HG03060 (cell line): ENCODE measurements around the gene APOA1.
"Not testable (repeated sequence)": the region's sequence is repeated elsewhere in the genome, so short reads cannot be mapped to it uniquely, and the experiment has no call there.

Experiments
- ATAC-seq: cut with Tn5 transposase; IDR thresholded peaks from one replicate; pipeline ENCODE4 v1.9.1; 2021; ENCODE audit warnings: low read depth, moderate number of reproducible peaks; ENCODE audit not compliant: unreplicated experiment

APOA1 gene

DNA sequence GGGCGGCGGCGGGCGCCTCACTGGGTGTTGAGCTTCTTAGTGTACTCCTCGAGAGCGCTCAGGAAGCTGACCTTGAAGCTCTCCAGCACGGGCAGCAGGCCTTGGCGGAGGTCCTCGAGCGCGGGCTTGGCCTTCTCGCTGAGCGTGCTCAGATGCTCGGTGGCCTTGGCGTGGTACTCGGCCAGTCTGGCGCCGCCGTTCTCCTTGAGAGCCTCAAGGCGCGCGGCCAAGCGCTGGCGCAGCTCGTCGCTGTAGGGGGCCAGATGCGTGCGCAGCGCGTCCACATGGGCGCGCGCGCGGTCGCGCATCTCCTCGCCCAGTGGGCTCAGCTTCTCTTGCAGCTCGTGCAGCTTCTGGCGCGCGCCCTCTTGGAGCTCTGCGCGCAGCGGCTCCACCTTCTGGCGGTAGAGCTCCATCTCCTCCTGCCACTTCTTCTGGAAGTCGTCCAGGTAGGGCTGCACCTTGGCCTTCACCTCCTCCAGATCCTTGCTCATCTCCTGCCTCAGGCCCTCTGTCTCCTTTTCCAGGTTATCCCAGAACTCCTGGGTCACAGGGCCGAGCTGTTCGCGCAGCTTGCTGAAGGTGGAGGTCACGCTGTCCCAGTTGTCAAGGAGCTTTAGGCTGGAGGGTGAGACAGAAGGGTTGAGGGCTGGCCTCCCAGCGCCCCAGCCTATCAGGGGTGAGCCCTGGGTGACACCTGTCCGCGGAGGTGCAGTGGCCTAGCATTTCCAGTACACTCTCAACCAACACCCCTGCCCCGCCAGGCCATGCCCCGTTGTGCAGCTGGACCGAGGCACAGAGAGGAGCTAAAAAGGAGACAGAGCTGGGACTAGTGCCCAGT lies 1.4 kb downstream of the APOA1 start:
- ATAC-seq, result peak; percentile 48

DNA sequence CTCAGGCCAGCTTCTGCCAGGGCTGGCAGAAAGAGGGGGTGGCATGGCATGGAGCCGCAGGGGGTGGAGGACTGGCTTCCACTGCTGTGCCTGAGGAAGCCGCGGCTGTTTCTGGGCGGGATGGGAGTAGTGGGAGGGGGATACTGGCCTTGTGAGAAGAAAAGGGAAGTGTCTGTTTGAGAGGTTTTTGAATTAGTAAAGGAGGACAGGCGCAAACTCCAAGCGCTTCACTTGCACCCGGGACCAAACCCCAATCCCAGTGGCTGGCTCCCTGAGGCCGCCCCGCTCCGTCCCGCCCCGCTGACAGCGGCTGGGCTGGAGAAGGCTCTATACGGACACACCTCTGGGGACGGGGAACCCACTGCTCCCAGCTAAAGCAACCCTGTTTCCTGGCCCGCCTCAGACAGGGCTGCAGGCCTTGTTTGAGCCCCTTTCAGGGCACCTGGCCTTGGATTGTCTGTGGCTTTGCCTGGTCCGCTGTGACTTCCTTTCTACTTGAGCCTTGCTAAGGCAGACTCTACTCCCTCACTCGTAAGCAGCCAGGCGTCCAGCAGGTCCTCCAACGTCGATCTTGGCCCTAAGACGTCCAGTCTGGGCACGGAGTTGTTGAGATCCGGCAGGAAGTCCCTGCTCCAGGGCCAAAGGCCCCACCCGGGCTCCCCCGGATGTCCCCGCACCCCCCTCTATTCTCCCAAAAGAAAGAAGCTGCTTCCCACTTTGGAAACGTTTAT lies 2.2 kb downstream of the APOA1 start:
- no peak for ATAC-seq

DNA sequence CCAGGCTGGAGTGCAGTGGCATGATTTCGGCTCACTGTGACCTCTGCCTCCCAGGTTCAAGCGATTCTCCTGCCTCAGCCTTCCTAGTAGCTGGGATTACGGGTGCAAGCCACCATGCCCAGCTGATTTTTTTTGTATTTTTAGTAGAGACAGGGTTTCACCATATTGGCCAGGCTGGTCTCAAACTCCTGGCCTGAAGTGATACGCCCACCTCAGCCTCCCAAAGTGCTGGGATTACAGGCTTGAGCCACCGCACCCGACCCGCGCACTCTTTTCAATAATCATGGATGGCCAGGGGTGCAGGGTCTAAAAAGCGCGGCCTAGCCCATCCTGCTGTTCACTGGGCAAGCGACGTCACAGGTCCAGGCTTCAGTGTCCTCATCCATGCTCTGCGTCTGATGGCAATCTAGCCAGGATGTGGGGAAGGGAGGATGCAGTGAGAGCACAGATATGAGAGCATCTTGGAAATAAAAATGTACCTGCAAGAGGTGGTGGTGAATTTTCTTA lies 2.8 kb downstream of the APOA1 start:
- ATAC-seq, result not testable (repeated sequence)

- ATAC-seq, result no peak
These were observed 3.4 kb downstream of the APOA1 start for GRCh38 chr11:116833816-116834534.

DNA sequence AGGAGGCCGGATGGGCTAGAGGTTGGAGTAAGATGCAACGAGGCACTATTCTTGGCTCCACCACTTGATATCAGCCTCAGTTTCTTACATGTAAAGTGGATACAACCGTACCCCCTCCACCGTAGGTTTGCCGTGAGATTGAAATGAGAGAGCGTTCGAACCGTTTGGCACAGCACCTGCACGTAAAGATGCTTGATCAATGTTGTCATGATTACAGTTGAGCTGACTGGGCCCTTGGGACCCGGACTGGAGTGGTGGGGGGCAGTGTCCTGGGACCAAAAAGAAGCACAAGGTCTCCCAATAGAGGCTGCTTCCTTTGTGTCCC lies 4.0 kb downstream of the APOA1 start:
- ATAC-seq, result no peak

GRCh38 chr11:116832350-116833290 lies 4.8 kb downstream of the APOA1 start:
- no peak for ATAC-seq

DNA sequence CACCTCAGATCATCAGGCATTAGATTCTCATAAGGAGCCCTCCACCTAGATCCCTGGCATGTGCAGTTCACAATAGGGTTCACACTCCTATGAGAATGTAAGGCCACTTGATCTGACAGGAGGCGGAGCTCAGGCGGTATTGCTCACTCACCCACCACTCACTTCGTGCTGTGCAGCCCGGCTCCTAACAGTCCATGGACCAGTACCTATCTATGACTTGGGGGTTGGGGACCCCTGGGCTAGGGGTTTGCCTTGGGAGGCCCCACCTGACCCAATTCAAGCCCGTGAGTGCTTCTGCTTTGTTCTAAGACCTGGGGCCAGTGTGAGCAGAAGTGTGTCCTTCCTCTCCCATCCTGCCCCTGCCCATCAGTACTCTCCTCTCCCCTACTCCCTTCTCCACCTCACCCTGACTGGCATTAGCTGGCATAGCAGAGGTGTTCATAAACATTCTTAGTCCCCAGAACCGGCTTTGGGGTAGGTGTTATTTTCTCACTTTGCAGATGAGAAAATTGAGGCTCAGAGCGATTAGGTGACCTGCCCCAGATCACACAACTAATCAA lies 5.6 kb downstream of the APOA1 start:
- ATAC-seq, result no peak

- ATAC-seq, result no peak
These were observed 7.1 kb downstream of the APOA1 start for GRCh38 chr11:116830184-116830912.

DNA sequence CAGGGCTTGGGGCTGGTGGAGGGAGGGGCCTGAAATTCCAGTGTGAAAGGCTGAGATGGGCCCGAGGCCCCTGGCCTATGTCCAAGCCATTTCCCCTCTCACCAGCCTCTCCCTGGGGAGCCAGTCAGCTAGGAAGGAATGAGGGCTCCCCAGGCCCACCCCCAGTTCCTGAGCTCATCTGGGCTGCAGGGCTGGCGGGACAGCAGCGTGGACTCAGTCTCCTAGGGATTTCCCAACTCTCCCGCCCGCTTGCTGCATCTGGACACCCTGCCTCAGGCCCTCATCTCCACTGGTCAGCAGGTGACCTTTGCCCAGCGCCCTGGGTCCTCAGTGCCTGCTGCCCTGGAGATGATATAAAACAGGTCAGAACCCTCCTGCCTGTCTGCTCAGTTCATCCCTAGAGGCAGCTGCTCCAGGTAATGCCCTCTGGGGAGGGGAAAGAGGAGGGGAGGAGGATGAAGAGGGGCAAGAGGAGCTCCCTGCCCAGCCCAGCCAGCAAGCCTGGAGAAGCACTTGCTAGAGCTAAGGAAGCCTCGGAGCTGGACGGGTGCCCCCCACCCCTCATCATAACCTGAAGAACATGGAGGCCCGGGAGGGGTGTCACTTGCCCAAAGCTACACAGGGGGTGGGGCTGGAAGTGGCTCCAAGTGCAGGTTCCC lies 7.8 kb downstream of the APOA1 start, which contains the start of gene APOC3:
TSS of gene APOC3 (plus strand) at position 383 of the 659 bp plus-strand sequence. CDS start 676 bp downstream, outside the sequence.
- no peak for ATAC-seq

DNA sequence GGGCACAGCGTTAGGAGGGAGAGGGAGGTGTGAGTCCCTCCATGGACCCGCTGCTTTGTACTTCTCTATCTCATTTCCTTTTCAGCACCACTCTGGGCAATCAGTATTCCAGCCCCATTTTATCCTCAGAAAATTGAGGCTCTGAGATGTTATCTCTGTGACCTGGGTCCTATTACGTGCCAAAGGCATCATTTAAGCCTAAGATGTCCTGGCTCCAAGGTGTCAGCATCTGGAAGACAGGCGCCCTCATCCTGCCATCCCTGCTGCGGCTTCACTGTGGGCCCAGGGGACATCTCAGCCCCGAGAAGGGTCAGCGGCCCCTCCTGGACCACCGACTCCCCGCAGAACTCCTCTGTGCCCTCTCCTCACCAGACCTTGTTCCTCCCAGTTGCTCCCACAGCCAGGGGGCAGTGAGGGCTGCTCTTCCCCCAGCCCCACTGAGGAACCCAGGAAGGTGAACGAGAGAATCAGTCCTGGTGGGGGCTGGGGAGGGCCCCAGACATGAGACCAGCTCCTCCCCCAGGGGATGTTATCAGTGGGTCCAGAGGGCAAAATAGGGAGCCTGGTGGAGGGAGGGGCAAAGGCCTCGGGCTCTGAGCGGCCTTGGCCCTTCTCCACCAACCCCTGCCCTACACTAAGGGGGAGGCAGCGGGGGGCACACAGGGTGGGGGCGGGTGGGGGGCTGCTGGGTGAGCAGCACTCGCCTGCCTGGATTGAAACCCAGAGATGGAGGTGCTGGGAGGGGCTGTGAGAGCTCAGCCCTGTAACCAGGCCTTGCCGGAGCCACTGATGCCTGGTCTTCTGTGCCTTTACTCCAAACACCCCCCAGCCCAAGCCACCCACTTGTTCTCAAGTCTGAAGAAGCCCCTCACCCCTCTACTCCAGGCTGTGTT lies 8.5 kb downstream of the APOA1 start:
- no peak for ATAC-seq

DNA sequence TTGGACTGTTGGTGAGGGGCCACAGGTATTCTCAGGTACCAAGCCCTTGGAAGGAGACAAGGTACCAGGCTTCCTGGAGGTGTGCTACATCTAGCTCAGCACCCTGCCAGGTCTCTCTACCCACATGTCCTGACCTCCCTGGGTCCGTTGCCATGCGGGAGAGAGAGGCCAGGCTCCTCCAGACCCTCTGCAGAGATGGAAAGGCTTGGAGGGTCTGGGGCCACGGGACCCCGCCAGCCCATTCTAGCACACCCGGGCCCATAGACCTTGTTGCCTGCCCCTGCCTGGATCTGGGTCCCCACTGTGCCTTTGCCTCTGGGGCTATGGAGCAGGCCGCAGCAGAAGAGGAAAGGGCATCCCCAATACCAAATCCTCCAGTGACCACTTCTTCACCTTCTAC lies 10.0 kb downstream of the APOA1 start:
- ATAC-seq, result no peak

- no peak for ATAC-seq
These were observed 10.5 kb downstream of the APOA1 start for GRCh38 chr11:116826751-116827431.

DNA sequence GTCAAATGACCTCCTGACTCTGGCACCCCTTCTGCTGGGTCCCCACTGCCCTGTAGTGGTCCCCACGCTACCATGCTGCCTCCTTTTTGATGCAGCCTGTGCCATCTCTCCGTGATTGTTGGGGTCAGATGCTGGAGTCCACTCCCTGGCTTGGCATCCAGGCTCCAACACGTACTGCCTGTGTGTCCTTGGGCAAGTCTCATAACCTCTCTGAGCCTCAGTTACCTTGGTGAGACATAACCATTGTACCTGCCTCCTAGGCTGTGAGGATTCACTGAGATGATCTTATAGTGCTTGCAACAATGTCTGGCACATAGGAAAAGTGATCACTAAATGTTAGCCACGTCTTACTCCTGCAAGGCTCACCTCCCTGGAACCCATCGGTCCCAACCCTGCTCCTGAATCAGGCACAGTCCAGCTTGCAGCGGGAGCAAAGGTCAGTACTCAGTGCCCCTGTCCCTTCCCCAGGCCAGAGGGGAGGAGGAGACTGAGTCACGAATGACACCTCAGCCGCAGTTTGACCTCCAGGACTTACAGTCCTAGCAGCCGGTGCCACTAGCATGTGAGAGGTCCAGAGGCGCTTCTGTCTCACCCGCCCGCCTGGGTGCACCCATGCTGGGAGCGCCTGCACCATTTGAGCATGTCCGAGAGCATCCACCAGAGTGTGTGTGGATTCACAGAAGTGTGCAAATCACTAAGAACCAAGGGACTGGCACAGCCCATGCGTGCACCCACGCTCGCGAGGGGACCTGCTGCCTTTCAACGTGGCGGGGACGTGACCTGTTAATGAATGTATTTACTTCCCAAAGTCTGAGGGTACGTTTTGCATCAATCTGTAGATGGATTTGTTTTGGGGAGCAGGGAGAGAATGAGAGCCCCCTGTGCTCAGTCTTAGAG lies 11.3 kb downstream of the APOA1 start:
- ATAC-seq, result no peak

- ATAC-seq, result no peak
These were observed 12.0 kb downstream of the APOA1 start for GRCh38 chr11:116825434-116825833.

GRCh38 chr11:116823031-116823843 lies 14.2 kb downstream of the APOA1 start, which contains the start of gene APOA4:
Gene APOA4 (minus strand): TSS chr11:116823304. CDS start chr11:116823191, 113 bp downstream.
- ATAC-seq, result no peak
